ENCODE results near the gene GAA. TPM values are rescaled to one million over a fixed set of nuclear protein-coding genes. Genes with fewer than 3 reads are reported as not detected.

GAA gene
- total RNA-seq, 1 donor from 2014 or later = 59.7 TPM

DNA sequence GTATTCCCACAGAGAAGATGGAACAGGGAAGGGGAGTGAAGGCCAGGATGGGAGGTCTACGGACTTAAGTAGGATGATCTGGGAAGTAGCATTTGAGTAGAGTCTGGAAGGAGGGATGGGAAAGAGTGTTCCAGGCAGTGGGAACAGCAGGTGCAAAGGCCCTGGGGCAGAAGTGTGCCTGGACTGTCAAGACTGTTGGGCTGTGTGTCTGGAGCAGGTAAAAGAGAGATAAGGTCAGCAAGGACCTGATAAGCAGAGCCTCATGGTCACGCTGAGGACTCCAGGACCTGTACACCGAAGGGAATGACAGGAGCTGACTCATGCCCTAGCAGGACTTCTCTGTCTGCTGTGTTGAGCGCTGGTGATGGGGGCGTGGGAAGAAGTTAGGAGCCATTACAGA, 67.7 kb downstream of the GAA start:
- H3K9me3 Mint-ChIP-seq = peaks cover 3% of the 10 kb centered on the region
- H3K27ac Mint-ChIP-seq = peak overlapping the region; percentile 9
- no peak for DNase-seq (ENCODE audit: low spot score in 2 of 2, unreplicated experiment in 2 of 2)
- no peak overlapping the region for H3K4me3 Mint-ChIP-seq
- H3K4me1 Mint-ChIP-seq = peaks cover 22% of the 10 kb centered on the region
- no peaks in the 10 kb centered on the region for H3K27me3 Mint-ChIP-seq (ENCODE audit: low read depth)
- no peaks in the 10 kb centered on the region for H3K36me3 Mint-ChIP-seq
- TF ChIP-seq, protein P1, sequence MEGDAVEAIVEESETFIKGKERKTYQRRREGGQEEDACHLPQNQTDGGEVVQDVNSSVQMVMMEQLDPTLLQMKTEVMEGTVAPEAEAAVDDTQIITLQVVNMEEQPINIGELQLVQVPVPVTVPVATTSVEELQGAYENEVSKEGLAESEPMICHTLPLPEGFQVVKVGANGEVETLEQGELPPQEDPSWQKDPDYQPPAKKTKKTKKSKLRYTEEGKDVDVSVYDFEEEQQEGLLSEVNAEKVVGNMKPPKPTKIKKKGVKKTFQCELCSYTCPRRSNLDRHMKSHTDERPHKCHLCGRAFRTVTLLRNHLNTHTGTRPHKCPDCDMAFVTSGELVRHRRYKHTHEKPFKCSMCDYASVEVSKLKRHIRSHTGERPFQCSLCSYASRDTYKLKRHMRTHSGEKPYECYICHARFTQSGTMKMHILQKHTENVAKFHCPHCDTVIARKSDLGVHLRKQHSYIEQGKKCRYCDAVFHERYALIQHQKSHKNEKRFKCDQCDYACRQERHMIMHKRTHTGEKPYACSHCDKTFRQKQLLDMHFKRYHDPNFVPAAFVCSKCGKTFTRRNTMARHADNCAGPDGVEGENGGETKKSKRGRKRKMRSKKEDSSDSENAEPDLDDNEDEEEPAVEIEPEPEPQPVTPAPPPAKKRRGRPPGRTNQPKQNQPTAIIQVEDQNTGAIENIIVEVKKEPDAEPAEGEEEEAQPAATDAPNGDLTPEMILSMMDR (IDR thresholded peaks at IDR 0.05; ENCODE audit: unreplicated experiment) = no peak

Small RNA genes lying within 50 kb of the gene (microRNA-seq; reads per million reads assigned to microRNA genes)
- not detected for gene MIR1268B

Other genes with a start within 250 kb of the GAA start
- gene TBC1D16, start 65.7 kb upstream of the GAA start, total RNA-seq = 69.8 to 76.0 TPM (median 73.2 TPM) in 3 replicates
- 20.6 to 25.9 TPM (median 23.5 TPM) in 3 replicates for gene CCDC40, start 64.9 kb upstream of the GAA start, total RNA-seq
- 73.3 to 82.1 TPM (median 77.2 TPM) in 3 replicates for gene EIF4A3, start 45.5 kb downstream of the GAA start, total RNA-seq
- 5.4 to 6.9 TPM (median 6.8 TPM) in 3 replicates for gene CARD14, start 68.4 kb downstream of the GAA start, total RNA-seq
- 49.6 to 57.0 TPM (median 53.7 TPM) in 3 replicates for gene SGSH, start 118.8 kb downstream of the GAA start, total RNA-seq
- 32.5 to 41.2 TPM (median 36.3 TPM) in 3 replicates for gene SLC26A11, start 118.8 kb downstream of the GAA start, total RNA-seq
- 62.6 to 76.7 TPM (median 63.4 TPM) in 3 replicates for gene RNF213, start 159.3 kb downstream of the GAA start, total RNA-seq